ENCODE data around the gene RABGAP1. TPM values are rescaled to one million over a fixed set of nuclear protein-coding genes. Genes with fewer than 3 reads are reported as not detected.

The RABGAP1 gene
- total and polyA plus RNA-seq, 2 experiments from 2014 or later, result 8.0 to 16.0 TPM

DNA sequence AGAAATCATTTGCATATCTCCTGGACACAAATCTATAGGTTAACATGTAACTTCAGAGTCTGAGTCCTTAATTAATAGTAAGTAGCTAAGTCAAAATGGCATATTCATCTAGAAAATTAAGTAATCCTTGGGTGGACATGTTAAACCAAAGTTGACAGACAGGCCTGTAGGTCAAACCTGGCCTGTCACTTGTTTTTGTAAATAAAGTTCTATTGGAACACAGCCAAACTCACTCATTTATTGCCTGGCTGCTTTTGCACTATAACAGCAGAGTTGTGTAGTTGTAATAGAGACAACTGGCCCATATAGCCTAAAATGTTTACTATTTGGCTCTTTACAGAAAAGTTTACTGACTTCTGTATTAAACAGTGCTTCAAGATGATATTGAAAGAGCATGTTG is 68.1 kb downstream of the RABGAP1 start:
- H3K4me2 ChIP-seq (ENCODE audit: unreplicated experiment), result no peak overlapping the region
- DNase-seq, result no peak
- no peaks in the 10 kb centered on the region for H3K9me3 ChIP-seq (ENCODE audit: low read depth)
- no peak overlapping the region for H3K9ac ChIP-seq
- H3K4me3 ChIP-seq, result no peak overlapping the region
- no peaks in the 10 kb centered on the region for H3F3A ChIP-seq (ENCODE audit: insufficient read depth)
- no peaks in the 10 kb centered on the region for H3K27me3 ChIP-seq (replicated peaks; ENCODE audit: insufficient read depth)
- H3K36me3 ChIP-seq (ENCODE audit: low read depth), result peaks cover 12% of the 10 kb centered on the region
- TF ChIP-seq EZH2 (IDR thresholded peaks at IDR 0.05; ENCODE audit: insufficient read depth, poor library complexity, severe bottlenecking) (no peak), EZH2phosphoT487 (IDR thresholded peaks at IDR 0.05; ENCODE audit: insufficient read depth, low read depth) (no peak)
- no peaks in the 10 kb centered on the region for H3K79me2 ChIP-seq (ENCODE audit: insufficient read depth)
- no peak overlapping the region for H2AFZ ChIP-seq
- no peaks in the 10 kb centered on the region for H3K4me1 ChIP-seq (ENCODE audit: insufficient read depth)
- no peaks in the 10 kb centered on the region for H3K9me2 ChIP-seq (ENCODE audit: insufficient read depth)
- H4K20me1 ChIP-seq (ENCODE audit: insufficient read depth), result no peaks in the 10 kb centered on the region
- in situ Hi-C loops (cut with MboI), result no loop called here
- no peak overlapping the region for H3K27ac ChIP-seq

GRCh38 chr9:123011380-123011779 is 70.6 kb downstream of the RABGAP1 start:
- Histone ChIP-seq H3K4me2 (ENCODE audit: unreplicated experiment) (no peak overlapping the region), H2AFZ (no peak overlapping the region), H3K9me3 (ENCODE audit: low read depth) (no peaks in the 10 kb centered on the region), H3K9me2 (ENCODE audit: insufficient read depth) (no peaks in the 10 kb centered on the region), H3K4me1 (ENCODE audit: insufficient read depth) (no peaks in the 10 kb centered on the region), H3K36me3 (ENCODE audit: low read depth) (peaks cover 30% of the 10 kb centered on the region), H4K20me1 (ENCODE audit: insufficient read depth) (no peaks in the 10 kb centered on the region), H3K4me3 (no peak overlapping the region), H3K27ac (no peak overlapping the region), H3K79me2 (ENCODE audit: insufficient read depth) (no peaks in the 10 kb centered on the region), H3K9ac (no peak overlapping the region), H3K27me3 (replicated peaks; ENCODE audit: insufficient read depth) (no peaks in the 10 kb centered on the region), H3F3A (ENCODE audit: insufficient read depth) (no peaks in the 10 kb centered on the region)
- WGBS, 2 experiments (ENCODE audit: low coverage in 1 of 2, low lambda C conversion rate in 2 of 2, missing lambda C conversion rate in 2 of 2), result 96 to 98% methylated on average over 3 of the region's 3 CpGs
- no peak for DNase-seq
- in situ Hi-C loops (cut with MboI), result no loop called here
- TF ChIP-seq EZH2 (IDR thresholded peaks at IDR 0.05; ENCODE audit: insufficient read depth, poor library complexity, severe bottlenecking), result no peak
- no peak for TF ChIP-seq EZH2phosphoT487 (IDR thresholded peaks at IDR 0.05; ENCODE audit: insufficient read depth, low read depth)

- Histone ChIP-seq H3K9ac (no peak overlapping the region), H4K20me1 (ENCODE audit: insufficient read depth) (no peaks in the 10 kb centered on the region), H3K9me2 (ENCODE audit: insufficient read depth) (no peaks in the 10 kb centered on the region), H3K27me3 (replicated peaks; ENCODE audit: insufficient read depth) (no peaks in the 10 kb centered on the region), H3K27ac (no peak overlapping the region), H3K79me2 (ENCODE audit: insufficient read depth) (no peaks in the 10 kb centered on the region), H3K36me3 (ENCODE audit: low read depth) (peaks cover 31% of the 10 kb centered on the region), H3K4me1 (ENCODE audit: insufficient read depth) (no peaks in the 10 kb centered on the region), H3K9me3 (ENCODE audit: low read depth) (no peaks in the 10 kb centered on the region), H3F3A (ENCODE audit: insufficient read depth) (no peaks in the 10 kb centered on the region), H2AFZ (no peak overlapping the region), H3K4me2 (ENCODE audit: unreplicated experiment) (no peak overlapping the region), H3K4me3 (no peak overlapping the region)
- no peak for DNase-seq
- TF ChIP-seq EZH2 (IDR thresholded peaks at IDR 0.05; ENCODE audit: insufficient read depth, poor library complexity, severe bottlenecking), result no peak
- TF ChIP-seq EZH2phosphoT487 (IDR thresholded peaks at IDR 0.05; ENCODE audit: insufficient read depth, low read depth), result no peak
- WGBS, 2 experiments (ENCODE audit: low coverage in 1 of 2, low lambda C conversion rate in 2 of 2, missing lambda C conversion rate in 2 of 2), result 91 to 94% methylated on average over 3 of the region's 3 CpGs
- in situ Hi-C loops (cut with MboI), result no loop called here
Measured at GRCh38 chr9:123011878-123012528, 71.2 kb downstream of the RABGAP1 start.

GRCh38 chr9:123016631-123017030 is 75.8 kb downstream of the RABGAP1 start:
- Histone ChIP-seq H2AFZ (no peak overlapping the region), H3F3A (ENCODE audit: insufficient read depth) (no peaks in the 10 kb centered on the region), H4K20me1 (ENCODE audit: insufficient read depth) (no peaks in the 10 kb centered on the region), H3K36me3 (ENCODE audit: low read depth) (peaks cover 39% of the 10 kb centered on the region), H3K27ac (no peak overlapping the region), H3K79me2 (ENCODE audit: insufficient read depth) (no peaks in the 10 kb centered on the region), H3K9me2 (ENCODE audit: insufficient read depth) (no peaks in the 10 kb centered on the region), H3K4me1 (ENCODE audit: insufficient read depth) (no peaks in the 10 kb centered on the region), H3K4me3 (no peak overlapping the region), H3K4me2 (ENCODE audit: unreplicated experiment) (no peak overlapping the region), H3K9me3 (ENCODE audit: low read depth) (no peaks in the 10 kb centered on the region), H3K9ac (no peak overlapping the region), H3K27me3 (replicated peaks; ENCODE audit: insufficient read depth) (no peaks in the 10 kb centered on the region)
- no peak for TF ChIP-seq EZH2 (IDR thresholded peaks at IDR 0.05; ENCODE audit: insufficient read depth, poor library complexity, severe bottlenecking)
- TF ChIP-seq EZH2phosphoT487 (IDR thresholded peaks at IDR 0.05; ENCODE audit: insufficient read depth, low read depth), result no peak
- in situ Hi-C loops (cut with MboI), result no loop called here
- 94 to 98% methylated on average over 1 of the region's 1 CpG for WGBS, 2 experiments (ENCODE audit: low coverage in 1 of 2, low lambda C conversion rate in 2 of 2, missing lambda C conversion rate in 2 of 2)
- DNase-seq, result no peak

DNA sequence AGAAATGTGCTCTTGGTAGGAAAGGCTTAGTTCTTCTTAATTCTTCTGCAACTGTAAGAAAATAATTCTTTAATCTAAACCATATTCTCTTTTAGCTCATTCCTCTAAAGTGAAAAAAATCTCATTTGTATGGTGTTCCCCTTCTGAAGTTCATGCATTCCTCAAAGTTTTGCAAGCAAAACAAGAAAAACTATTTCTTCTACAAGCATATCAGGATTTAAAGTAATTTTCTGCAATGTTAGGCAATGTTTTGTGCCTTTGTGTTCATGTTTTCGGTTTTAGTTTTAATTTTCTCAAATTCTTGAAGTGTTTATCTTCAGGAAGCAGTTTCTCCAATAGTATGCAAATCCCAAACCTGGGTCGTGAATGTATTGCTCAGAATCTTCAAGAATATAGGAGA is 80.0 kb downstream of the RABGAP1 start:
- H3F3A ChIP-seq (ENCODE audit: insufficient read depth), result no peaks in the 10 kb centered on the region
- no peaks in the 10 kb centered on the region for H4K20me1 ChIP-seq (ENCODE audit: insufficient read depth)
- H3K9me3 ChIP-seq (ENCODE audit: low read depth), result no peaks in the 10 kb centered on the region
- TF ChIP-seq EZH2 (IDR thresholded peaks at IDR 0.05; ENCODE audit: insufficient read depth, poor library complexity, severe bottlenecking) (no peak), EZH2phosphoT487 (IDR thresholded peaks at IDR 0.05; ENCODE audit: insufficient read depth, low read depth) (no peak)
- no peak overlapping the region for H3K4me3 ChIP-seq
- H3K9ac ChIP-seq, result no peak overlapping the region
- in situ Hi-C loops (cut with MboI), result no loop called here
- no peaks in the 10 kb centered on the region for H3K27me3 ChIP-seq (replicated peaks; ENCODE audit: insufficient read depth)
- H2AFZ ChIP-seq, result no peak overlapping the region
- H3K9me2 ChIP-seq (ENCODE audit: insufficient read depth), result no peaks in the 10 kb centered on the region
- H3K4me2 ChIP-seq (ENCODE audit: unreplicated experiment), result no peak overlapping the region
- no peaks in the 10 kb centered on the region for H3K4me1 ChIP-seq (ENCODE audit: insufficient read depth)
- 13 to 18% methylated on average over 2 of the region's 2 CpGs for WGBS, 2 experiments (ENCODE audit: low coverage in 1 of 2, low lambda C conversion rate in 2 of 2, missing lambda C conversion rate in 2 of 2)
- DNase-seq, result no peak
- H3K36me3 ChIP-seq (ENCODE audit: low read depth), result peaks cover 26% of the 10 kb centered on the region
- no peak overlapping the region for H3K27ac ChIP-seq
- no peaks in the 10 kb centered on the region for H3K79me2 ChIP-seq (ENCODE audit: insufficient read depth)
